Measurements from ENCODE around the gene DCLK2. TPM values are rescaled to one million over a fixed set of nuclear protein-coding genes. Genes with fewer than 3 reads are reported as not detected.

The DCLK2 gene
- polyA plus RNA-seq, 1 of the 3 experiments (the other 2 are of a cell fraction), result 10.1 TPM

- TF ChIP-seq, protein P1, sequence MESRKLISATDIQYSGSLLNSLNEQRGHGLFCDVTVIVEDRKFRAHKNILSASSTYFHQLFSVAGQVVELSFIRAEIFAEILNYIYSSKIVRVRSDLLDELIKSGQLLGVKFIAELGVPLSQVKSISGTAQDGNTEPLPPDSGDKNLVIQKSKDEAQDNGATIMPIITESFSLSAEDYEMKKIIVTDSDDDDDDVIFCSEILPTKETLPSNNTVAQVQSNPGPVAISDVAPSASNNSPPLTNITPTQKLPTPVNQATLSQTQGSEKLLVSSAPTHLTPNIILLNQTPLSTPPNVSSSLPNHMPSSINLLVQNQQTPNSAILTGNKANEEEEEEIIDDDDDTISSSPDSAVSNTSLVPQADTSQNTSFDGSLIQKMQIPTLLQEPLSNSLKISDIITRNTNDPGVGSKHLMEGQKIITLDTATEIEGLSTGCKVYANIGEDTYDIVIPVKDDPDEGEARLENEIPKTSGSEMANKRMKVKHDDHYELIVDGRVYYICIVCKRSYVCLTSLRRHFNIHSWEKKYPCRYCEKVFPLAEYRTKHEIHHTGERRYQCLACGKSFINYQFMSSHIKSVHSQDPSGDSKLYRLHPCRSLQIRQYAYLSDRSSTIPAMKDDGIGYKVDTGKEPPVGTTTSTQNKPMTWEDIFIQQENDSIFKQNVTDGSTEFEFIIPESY (IDR thresholded peaks at IDR 0.05; ENCODE audit: borderline replicate concordance, low read depth), result no peak
- TF ChIP-seq USF2 (IDR thresholded peaks at IDR 0.05; ENCODE audit: borderline replicate concordance, low read depth, low read length) (no peak), RCOR1 (IDR thresholded peaks at IDR 0.05; ENCODE audit: low read length) (no peak), FOXM1 (IDR thresholded peaks at IDR 0.05; ENCODE audit: low read depth) (no peak), ELF1 (IDR thresholded peaks at IDR 0.05) (no peak), RAD21 (IDR thresholded peaks at IDR 0.05; ENCODE audit: low read length) (no peak), MEF2A (IDR thresholded peaks at IDR 0.05; ENCODE audit: borderline replicate concordance, low read depth) (no peak), POLR2AphosphoS5 (IDR thresholded peaks at IDR 0.05; ENCODE audit: low read depth, low read length) (no peak), SMC3 (IDR thresholded peaks at IDR 0.05; ENCODE audit: low read depth, low read length) (no peak), NRF1 (IDR thresholded peaks at IDR 0.05; ENCODE audit: low read depth, low read length) (no peak), FOXJ3 (CRISPR knock-in tag; IDR thresholded peaks at IDR 0.05) (no peak), TAF1 (IDR thresholded peaks at IDR 0.05; ENCODE audit: borderline replicate concordance, low read depth, low read length) (no peak)
Measured at GRCh38 chr4:150123087-150123486, 44.8 kb downstream of the DCLK2 start (continued).

DNA sequence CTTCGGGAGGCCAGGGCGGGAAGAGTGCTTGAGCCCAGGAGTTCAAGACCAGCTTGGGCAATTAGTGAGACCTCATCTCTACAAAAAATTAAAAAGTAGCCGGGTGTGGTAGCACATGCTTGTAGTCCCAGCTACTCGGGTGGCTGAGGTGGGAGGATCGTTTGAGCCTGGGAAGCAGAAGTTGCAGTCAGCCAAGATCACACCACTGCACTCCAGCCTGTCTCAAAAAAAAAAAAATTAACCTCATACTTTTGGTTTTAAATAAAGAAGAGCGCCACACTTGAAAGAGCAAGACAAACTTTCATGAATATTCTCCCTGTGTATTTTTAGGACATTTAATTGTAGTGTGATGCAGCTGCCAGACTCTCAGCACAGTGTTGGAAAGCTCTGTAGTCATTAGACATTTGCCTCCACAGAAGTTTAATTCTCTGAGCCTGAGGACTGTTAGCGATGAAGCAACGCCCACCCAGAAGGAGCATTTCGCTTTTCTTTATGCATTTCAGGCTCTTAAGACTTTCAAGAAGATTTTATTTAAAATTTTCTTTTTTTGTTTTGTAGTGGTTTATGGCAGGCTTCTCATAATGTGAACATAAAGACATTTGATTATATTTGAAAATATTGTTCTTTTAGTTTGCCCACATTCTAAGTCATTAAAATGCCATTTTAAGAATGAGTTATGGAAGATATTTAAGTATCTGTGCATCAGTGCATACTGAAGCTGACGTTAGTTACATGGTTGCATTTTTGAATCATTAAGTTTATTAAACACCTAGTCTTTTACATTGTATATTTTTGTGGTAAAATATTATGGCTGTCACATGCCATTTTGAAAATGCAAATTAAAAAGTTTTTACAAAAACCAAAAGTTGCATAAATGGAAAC, 45.8 kb downstream of the DCLK2 start:
- Histone ChIP-seq H3K9ac (no peak overlapping the region), H4K20me1 (ENCODE audit: insufficient read depth) (no peaks in the 10 kb centered on the region), H3F3A (replicated peaks; ENCODE audit: insufficient read depth) (peaks cover 45% of the 10 kb centered on the region), H3K79me2 (ENCODE audit: insufficient read depth) (peaks cover 87% of the 10 kb centered on the region), H3K9me3 (0 out of 2 replicates have a peak, but pooled peaks cover 5% of the 10 kb centered on the region), H2AFZ (ENCODE audit: low read depth) (no peak overlapping the region), H3K4me2 (no peak overlapping the region), H3K9me2 (no peaks in the 10 kb centered on the region), H3K36me3 (replicated peaks in 1 of 2; ENCODE audit: control insufficient read depth in 1 of 2, insufficient read depth in 2 of 2, low read length in 1 of 2) (peaks cover 0 to 19% of the 10 kb centered on the region in 2 experiments), H3K4me3 (ENCODE audit: low read depth in 2 of 2, low read length in 1 of 2) (no peak overlapping the region), H3K27ac (ENCODE audit: low read depth in 2 of 2, low read length in 1 of 2) (no peak overlapping the region), H3K27me3 (ENCODE audit: insufficient read depth) (no peaks in the 10 kb centered on the region), H3K4me1 (ENCODE audit: control insufficient read depth in 1 of 2, insufficient read depth in 2 of 2, low read depth in 1 of 2, low read length in 1 of 2) (peaks cover 0 to 25% of the 10 kb centered on the region in 2 experiments; a peak in 2 of 4 replicates)
- DNase-seq, result no peak
- POLR2A ChIA-PET, result no interaction called here
- TF ChIP-seq, protein P2, sequence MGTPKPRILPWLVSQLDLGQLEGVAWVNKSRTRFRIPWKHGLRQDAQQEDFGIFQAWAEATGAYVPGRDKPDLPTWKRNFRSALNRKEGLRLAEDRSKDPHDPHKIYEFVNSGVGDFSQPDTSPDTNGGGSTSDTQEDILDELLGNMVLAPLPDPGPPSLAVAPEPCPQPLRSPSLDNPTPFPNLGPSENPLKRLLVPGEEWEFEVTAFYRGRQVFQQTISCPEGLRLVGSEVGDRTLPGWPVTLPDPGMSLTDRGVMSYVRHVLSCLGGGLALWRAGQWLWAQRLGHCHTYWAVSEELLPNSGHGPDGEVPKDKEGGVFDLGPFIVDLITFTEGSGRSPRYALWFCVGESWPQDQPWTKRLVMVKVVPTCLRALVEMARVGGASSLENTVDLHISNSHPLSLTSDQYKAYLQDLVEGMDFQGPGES (IDR thresholded peaks at IDR 0.05; ENCODE audit: low read depth, low read length), result no peak
- TF ChIP-seq NRF1 (IDR thresholded peaks at IDR 0.05; ENCODE audit: low read depth, low read length) (no peak), JUND (IDR thresholded peaks at IDR 0.05) (no peak), GABPA (IDR thresholded peaks at IDR 0.05; ENCODE audit: low read depth) (no peak), REST (IDR thresholded peaks at IDR 0.05; ENCODE audit: low read depth, low read length) (no peak), POLR2AphosphoS5 (IDR thresholded peaks at IDR 0.05; ENCODE audit: low read depth, low read length) (no peak), RAD21 (IDR thresholded peaks at IDR 0.05; ENCODE audit: low read length) (no peak)
- TF ChIP-seq, protein P3, sequence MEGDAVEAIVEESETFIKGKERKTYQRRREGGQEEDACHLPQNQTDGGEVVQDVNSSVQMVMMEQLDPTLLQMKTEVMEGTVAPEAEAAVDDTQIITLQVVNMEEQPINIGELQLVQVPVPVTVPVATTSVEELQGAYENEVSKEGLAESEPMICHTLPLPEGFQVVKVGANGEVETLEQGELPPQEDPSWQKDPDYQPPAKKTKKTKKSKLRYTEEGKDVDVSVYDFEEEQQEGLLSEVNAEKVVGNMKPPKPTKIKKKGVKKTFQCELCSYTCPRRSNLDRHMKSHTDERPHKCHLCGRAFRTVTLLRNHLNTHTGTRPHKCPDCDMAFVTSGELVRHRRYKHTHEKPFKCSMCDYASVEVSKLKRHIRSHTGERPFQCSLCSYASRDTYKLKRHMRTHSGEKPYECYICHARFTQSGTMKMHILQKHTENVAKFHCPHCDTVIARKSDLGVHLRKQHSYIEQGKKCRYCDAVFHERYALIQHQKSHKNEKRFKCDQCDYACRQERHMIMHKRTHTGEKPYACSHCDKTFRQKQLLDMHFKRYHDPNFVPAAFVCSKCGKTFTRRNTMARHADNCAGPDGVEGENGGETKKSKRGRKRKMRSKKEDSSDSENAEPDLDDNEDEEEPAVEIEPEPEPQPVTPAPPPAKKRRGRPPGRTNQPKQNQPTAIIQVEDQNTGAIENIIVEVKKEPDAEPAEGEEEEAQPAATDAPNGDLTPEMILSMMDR (IDR thresholded peaks at IDR 0.05), result no peak
- CTCF ChIA-PET, result interaction anchor here (0.9 to 1.7 kb wide), 3 partner anchors 8 to 743 kb away, joined by 3 to 5 read pairs (median 4); no protein-coding TSS in a partner anchor
- WGBS (ENCODE audit: low lambda C conversion rate), result 92% methylated on average over 10 of the region's 10 CpGs

Data from SK-N-SH (cell line).